Activated CD4-positive, alpha-beta T cell treated with anti-CD3 and anti-CD28 coated beads for 24 hours (primary cell): ENCODE results near the gene LRRC8A.

Source experiments
- DNase-seq, 2 donors: peaks; one replicate each; pipeline ENCODE4 v3.0.0-alpha.2; 2020; ENCODE audit warnings: low read depth in 2 of 2

LRRC8A gene

GRCh38 chr9:128901379-128901778 lies 19.4 kb downstream of the LRRC8A start:
- no peak for DNase-seq

GRCh38 chr9:128901822-128902221 lies 19.9 kb downstream of the LRRC8A start:
- DNase-seq, result no peak

GRCh38 chr9:128902351-128903078 lies 20.6 kb downstream of the LRRC8A start:
- peak; percentile 71 to 78 for DNase-seq

GRCh38 chr9:128903079-128903461 lies 21.1 kb downstream of the LRRC8A start:
- no peak for DNase-seq

GRCh38 chr9:128903871-128904620 lies 22.1 kb downstream of the LRRC8A start:
- no peak for DNase-seq

GRCh38 chr9:128905964-128906363 lies 24.0 kb downstream of the LRRC8A start:
- no peak for DNase-seq

GRCh38 chr9:128906741-128907140 lies 24.8 kb downstream of the LRRC8A start:
- no peak for DNase-seq

GRCh38 chr9:128908372-128908771 lies 26.4 kb downstream of the LRRC8A start:
- DNase-seq, result no peak

GRCh38 chr9:128909859-128910258 lies 27.9 kb downstream of the LRRC8A start:
- no peak for DNase-seq

GRCh38 chr9:128910906-128911305 lies 29.0 kb downstream of the LRRC8A start:
- no peak for DNase-seq

GRCh38 chr9:128911529-128912035 lies 29.6 kb downstream of the LRRC8A start:
- DNase-seq, result no peak

GRCh38 chr9:128912270-128912853 lies 30.4 kb downstream of the LRRC8A start:
- no peak for DNase-seq

GRCh38 chr9:128913048-128913900 lies 31.3 kb downstream of the LRRC8A start:
- DNase-seq, result no peak

- DNase-seq, result no peak
Measured at GRCh38 chr9:128913995-128914772, 32.3 kb downstream of the LRRC8A start.

- DNase-seq, result no peak
Measured at GRCh38 chr9:128916204-128916603, 34.3 kb downstream of the LRRC8A start.

GRCh38 chr9:128916745-128917144 lies 34.8 kb downstream of the LRRC8A start:
- DNase-seq, result no peak

- DNase-seq, result no peak
Measured at GRCh38 chr9:128917151-128917849, 35.4 kb downstream of the LRRC8A start.

- DNase-seq, result no peak
Measured at GRCh38 chr9:128918921-128919320, 37.0 kb downstream of the LRRC8A start.

- DNase-seq, result no peak
Measured at GRCh38 chr9:128919402-128920089, 37.6 kb downstream of the LRRC8A start.
